Tibial artery (tissue), 4 donors: Measurements from ENCODE around the gene MRPL22.

Source experiments
- DNase-seq, 2 donors: peaks; one replicate each; pipeline ENCODE4 v3.0.0-alpha.2; 2019
- H3K27ac ChIP-seq, 2 donors: fragments of 200-600 bp; sonication (generic) in 1 of 2; 1 replicate in 1 of 2; 2 replicates in 1 of 2; pipeline ENCODE4 v1.5.1; 2018 to 2019; ENCODE audit warnings: mild to moderate bottlenecking in 1 of 2
- H3K27me3 ChIP-seq, 2 donors: fragments of 200-600 bp; sonication (generic) in 1 of 2; one replicate each; pipeline versions ENCODE4 v1.5.1 to v1.6.0; 2016 to 2019
- H3K36me3 ChIP-seq, 3 donors: fragments of 200-600 bp; sonication (generic) in 2 of 3; one replicate each; pipeline ENCODE4 v1.5.1; 2016 to 2019; ENCODE audit warnings: mild to moderate bottlenecking in 2 of 3
- H3K4me1 ChIP-seq, 4 donors: fragments of 200-600 bp; sonication (generic) in 2 of 4; 1 replicate in 3 of 4; 2 replicates in 1 of 4; pipeline ENCODE4 v1.5.1; 2016 to 2019
- H3K4me3 ChIP-seq, 2 donors: fragments of 200-600 bp; sonication (generic) in 1 of 2; 1 replicate in 1 of 2; 2 replicates in 1 of 2; pipeline ENCODE4 v1.5.1; 2018 to 2019; ENCODE audit warnings: mild to moderate bottlenecking in 2 of 2
- H3K9me3 ChIP-seq, 3 donors: fragments of 200-600 bp; sonication (generic) in 1 of 3; one replicate each; pipeline ENCODE4 v1.5.1; 2016 to 2019
- CTCF ChIP-seq, 2 experiments: fragments of 200-600 bp in 1 of 2; fragments of 450-650 bp in 1 of 2; IDR thresholded peaks; one replicate each; pipeline ENCODE4 v1.5.1; 2017 to 2019; ENCODE audit warnings: antibody characterized with exemption in 2 of 2, mild to moderate bottlenecking in 1 of 2, moderate library complexity in 1 of 2
- intact Hi-C: fragments of 100-400 bp; cut with DNase I; formaldehyde crosslinking; loops from one replicate; pipeline ENCODE4 v1.15.0; 2023; ENCODE audit warnings: low total_unique reads

Gene MRPL22

GRCh38 chr5:154896562-154897165 lies 44.2 kb upstream of the MRPL22 start:
- intact Hi-C loops: no loop called here
- H3K9me3 ChIP-seq: no peaks in the 10 kb centered on the region
- H3K4me1 ChIP-seq: no peaks in the 10 kb centered on the region
- no peak for DNase-seq
- H3K27ac ChIP-seq: no peak overlapping the region
- no peak overlapping the region for H3K4me3 ChIP-seq
- H3K36me3 ChIP-seq: peaks cover 71 to 100% (median 93%) of the 10 kb centered on the region in 3 donors
- TF ChIP-seq CTCF (IDR thresholded peaks at IDR 0.05): no peak
- no peaks in the 10 kb centered on the region for H3K27me3 ChIP-seq

DNA sequence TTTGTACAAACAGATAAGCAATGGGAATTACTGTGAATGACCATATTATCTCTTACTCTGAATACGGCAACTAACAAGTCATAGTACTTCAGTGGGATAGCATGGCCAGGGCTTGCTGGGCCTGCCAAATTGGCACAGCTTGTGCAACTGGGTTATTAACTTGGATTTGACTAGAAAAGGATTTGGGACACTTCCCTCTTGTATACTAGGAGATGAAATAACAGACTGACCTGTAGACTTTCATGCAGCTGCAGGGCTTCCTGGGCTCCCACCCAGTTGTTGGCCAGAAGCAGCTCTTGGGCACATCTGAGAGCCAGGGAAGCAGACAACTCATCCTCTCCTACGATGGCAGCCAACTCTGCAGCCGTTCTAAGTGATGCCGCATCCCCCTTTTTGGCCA lies 42.7 kb upstream of the MRPL22 start:
- intact Hi-C loops: no loop called here
- peaks cover 72 to 100% (median 94%) of the 10 kb centered on the region in 3 donors for H3K36me3 ChIP-seq
- no peaks in the 10 kb centered on the region for H3K27me3 ChIP-seq
- peak overlapping the region; percentile 27 for H3K27ac ChIP-seq
- no peaks in the 10 kb centered on the region for H3K4me1 ChIP-seq
- peak; percentile 60 to 81 for DNase-seq
- H3K9me3 ChIP-seq: no peaks in the 10 kb centered on the region
- no peak overlapping the region for H3K4me3 ChIP-seq
- TF ChIP-seq CTCF (IDR thresholded peaks at IDR 0.05): no peak

DNA sequence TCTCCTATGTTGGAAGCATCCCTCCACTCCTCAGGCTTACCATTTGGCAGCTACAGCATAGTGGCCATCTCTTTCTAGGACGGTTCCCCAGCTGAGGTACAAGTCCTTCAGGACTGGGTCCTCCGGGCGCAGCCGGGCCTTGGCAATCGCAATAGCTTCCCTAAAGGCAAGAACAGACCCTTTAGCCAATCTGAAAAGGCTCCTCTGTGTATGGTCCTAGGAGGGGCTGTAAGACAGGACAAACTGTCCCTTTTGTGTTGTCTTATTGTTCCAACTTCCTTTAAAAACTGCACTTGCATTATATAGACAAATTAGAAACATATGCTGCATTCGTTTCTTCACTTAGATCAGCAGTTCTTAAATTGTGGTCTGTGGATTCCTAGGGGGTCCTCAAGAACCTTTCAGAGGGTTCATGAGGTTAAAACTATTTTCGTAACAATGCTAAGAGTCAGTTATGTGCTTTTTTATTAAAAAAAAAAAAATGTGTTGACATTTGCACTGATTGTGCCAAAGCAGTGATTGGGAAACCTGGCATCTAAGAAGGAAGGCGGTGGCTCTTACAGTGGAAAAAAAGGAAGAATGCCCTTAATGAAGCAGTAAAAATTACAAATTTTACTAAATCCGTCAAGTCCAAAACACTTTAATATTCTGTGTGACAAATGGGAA lies 41.6 kb upstream of the MRPL22 start:
- Histone ChIP-seq H3K4me1 (no peaks in the 10 kb centered on the region), H3K27me3 (no peaks in the 10 kb centered on the region), H3K27ac (peak overlapping the region; percentile 27 to 64), H3K4me3 (no peak overlapping the region), H3K36me3 (peaks cover 66 to 97% (median 92%) of the 10 kb centered on the region in 3 donors), H3K9me3 (no peaks in the 10 kb centered on the region)
- no peak for TF ChIP-seq CTCF (IDR thresholded peaks at IDR 0.05)
- intact Hi-C loops: no loop called here
- peak; percentile 57 to 81 for DNase-seq

- intact Hi-C loops: no loop called here
- DNase-seq: no peak
- Histone ChIP-seq H3K4me3 (no peak overlapping the region), H3K9me3 (no peaks in the 10 kb centered on the region), H3K4me1 (no peaks in the 10 kb centered on the region), H3K36me3 (peaks cover 62 to 97% (median 96%) of the 10 kb centered on the region in 3 donors), H3K27me3 (no peaks in the 10 kb centered on the region), H3K27ac (peak overlapping the region; percentile 58 to 64)
- TF ChIP-seq CTCF (IDR thresholded peaks at IDR 0.05): no peak
These were observed 40.8 kb upstream of the MRPL22 start for GRCh38 chr5:154900066-154900465.

GRCh38 chr5:154901276-154901675 lies 39.6 kb upstream of the MRPL22 start:
- intact Hi-C loops: no loop called here
- H3K27ac ChIP-seq: no peak overlapping the region

More at GRCh38 chr5:154901276-154901675, 39.6 kb upstream of the MRPL22 start:
- Histone ChIP-seq H3K9me3 (no peaks in the 10 kb centered on the region), H3K4me1 (no peaks in the 10 kb centered on the region), H3K36me3 (peaks cover 56 to 97% (median 95%) of the 10 kb centered on the region in 3 donors), H3K27me3 (no peaks in the 10 kb centered on the region), H3K4me3 (no peak overlapping the region)
- no peak for TF ChIP-seq CTCF (IDR thresholded peaks at IDR 0.05)
- DNase-seq: no peak
